Right atrium auricular region (tissue), 2 donors: ENCODE data around the gene BRD4. TPM values are rescaled to one million over a fixed set of nuclear protein-coding genes. Genes with fewer than 3 reads are reported as not detected.

Experiments
- DNase-seq: peaks from one replicate; pipeline ENCODE4 v3.0.0-alpha.2; 2019; ENCODE audit warnings: low spot score
- H3K27ac ChIP-seq, 2 donors: fragments of 200-600 bp; sonication (generic); 1 replicate in 1 of 2; 2 replicates in 1 of 2; pipeline ENCODE4 v1.5.1; 2016 to 2019
- H3K27me3 ChIP-seq, 2 donors: fragments of 200-600 bp; sonication (generic); one replicate each; pipeline versions ENCODE4 v1.5.1 to v1.6.0; 2017 to 2019
- H3K36me3 ChIP-seq: fragments of 200-600 bp; sonication (generic); one replicate; pipeline ENCODE4 v1.5.1; 2016
- H3K4me1 ChIP-seq, 2 donors: fragments of 200-600 bp; sonication (generic); one replicate each; pipeline versions ENCODE4 v1.5.1 to v1.6.0; 2017 to 2019
- H3K4me3 ChIP-seq, 2 donors: fragments of 200-600 bp; sonication (generic); 1 replicate in 1 of 2; 2 replicates in 1 of 2; pipeline ENCODE4 v1.5.1; 2017 to 2019; ENCODE audit warnings: mild to moderate bottlenecking in 1 of 2, moderate library complexity in 1 of 2
- H3K9me3 ChIP-seq, 2 donors: fragments of 200-600 bp; sonication (generic); one replicate each; pipeline ENCODE4 v1.5.1; 2019
- CTCF ChIP-seq, 2 donors: fragments of 200-600 bp; sonication (generic); IDR thresholded peaks; one replicate each; pipeline ENCODE4 v1.5.1; 2019; ENCODE audit warnings: antibody characterized with exemption in 2 of 2
- total RNA-seq, 2 donors: library from RNA; depleted of rRNA; stranded (reverse); fragments of >200 nt; gene quantifications; one replicate each; pipeline ENCODE4 v1.1.0, GENCODE V29; 2016

The BRD4 gene
- total RNA-seq, 2 donors from 2014 or later: 23.6 to 41.0 TPM

- no peak for TF ChIP-seq CTCF (IDR thresholded peaks at IDR 0.05)
- DNase-seq: no peak
These were observed 145.0 kb downstream of the BRD4 start for GRCh38 chr19:15187026-15188007.

More at GRCh38 chr19:15187026-15188007, 145.0 kb downstream of the BRD4 start:
- Histone ChIP-seq H3K36me3 (no peaks in the 10 kb centered on the region), H3K4me3 (no peak overlapping the region), H3K27me3 (no peaks in the 10 kb centered on the region), H3K4me1 (no peaks in the 10 kb centered on the region), H3K27ac (no peak overlapping the region), H3K9me3 (no peaks in the 10 kb centered on the region)

Other genes with a start within 250 kb of the BRD4 start
- 10 to 100 TPM; 17.3 to 28.9 TPM for gene SYDE1, start 225.1 kb downstream of the BRD4 start, total RNA-seq
- 10 to 100 TPM; 16.8 to 34.2 TPM for gene NOTCH3, start 131.5 kb downstream of the BRD4 start, total RNA-seq
- under 1 TPM; 0.52 to 0.63 TPM for gene EPHX3, start 100.1 kb downstream of the BRD4 start, total RNA-seq
- gene AKAP8, start 47.2 kb upstream of the BRD4 start, total RNA-seq: 10 to 100 TPM; 12.3 to 17.9 TPM
- 10 to 100 TPM; 66.5 to 78.2 TPM for gene AKAP8L, start 86.4 kb upstream of the BRD4 start, total RNA-seq
- gene WIZ, start 117.4 kb upstream of the BRD4 start, total RNA-seq: 10 to 100 TPM; 22.4 to 44.2 TPM
- gene RASAL3, start 132.0 kb upstream of the BRD4 start, total RNA-seq: 1 to 10 TPM in 1 of 2 donors, under 1 TPM in 1; 0.48 to 1.7 TPM
- gene PGLYRP2, start 147.0 kb upstream of the BRD4 start, total RNA-seq: not detected
- not detected for gene CYP4F22, start 176.0 kb upstream of the BRD4 start, total RNA-seq